ENCODE data around the gene SMIM36.
"Not testable (repeated sequence)": the region's sequence is repeated elsewhere in the genome, so short reads cannot be mapped to it uniquely, and the experiment has no call there.

Gene SMIM36

DNA sequence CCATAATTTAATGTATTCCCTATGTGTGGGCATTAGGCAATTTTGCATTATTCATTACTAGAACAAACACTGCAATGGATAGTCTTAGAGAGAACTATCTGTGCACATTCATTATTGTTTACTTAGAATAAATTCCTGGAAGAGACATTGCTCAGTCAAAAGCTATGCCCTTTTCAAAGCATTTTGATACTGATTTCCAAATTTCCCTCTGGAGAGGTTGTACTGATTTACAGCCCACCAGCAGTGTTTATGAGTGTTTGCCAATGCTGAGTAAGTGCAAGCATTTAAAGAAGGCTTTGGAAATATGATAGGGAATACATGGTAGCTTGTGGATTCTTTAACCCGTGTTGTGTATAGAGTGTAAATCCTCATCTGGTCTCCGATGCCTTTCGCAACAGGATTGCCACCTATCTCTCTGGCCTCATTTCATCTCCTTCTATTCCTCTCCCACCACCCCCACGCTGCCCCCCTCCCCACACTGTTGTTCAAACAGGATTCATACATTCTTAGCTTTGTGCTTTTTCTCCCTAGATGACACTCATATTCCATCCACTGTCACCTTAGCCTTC lies 56.3 kb downstream of the SMIM36 start:
- DNase-seq (ENCODE audit: low spot score), result no peak

DNA sequence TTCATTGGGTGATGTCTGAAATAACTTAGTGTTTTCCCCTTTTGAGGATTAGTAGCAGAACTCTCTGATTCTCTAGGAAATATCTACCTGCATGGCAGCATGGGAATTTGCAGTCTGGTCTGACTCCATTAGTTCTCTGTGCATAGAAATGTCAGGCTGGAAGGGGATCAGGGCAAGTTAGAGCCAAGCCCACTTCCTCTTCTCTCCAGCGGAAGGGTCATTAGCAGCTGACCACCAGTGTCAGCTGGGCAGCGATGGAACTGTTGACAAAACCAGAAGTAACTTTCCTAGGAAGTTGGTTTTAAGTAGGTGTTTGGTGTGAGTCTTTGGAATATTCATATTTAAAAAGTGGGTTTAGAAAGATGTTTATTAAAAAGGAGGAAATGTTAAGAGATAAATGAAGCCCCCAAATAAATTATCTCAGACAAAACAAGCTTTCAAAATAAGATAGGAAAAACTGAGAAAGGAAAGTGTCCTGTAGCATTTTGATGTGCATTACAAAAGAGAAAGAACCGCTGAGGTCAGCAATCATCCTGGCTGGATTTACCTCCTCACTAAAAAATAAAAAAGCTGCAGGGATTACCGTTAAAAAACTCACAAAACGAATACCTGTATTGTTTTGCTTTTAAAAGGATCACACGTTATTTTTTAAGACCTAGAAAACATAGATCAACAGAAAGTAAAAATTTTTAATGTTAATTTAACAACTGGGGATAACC lies 57.3 kb downstream of the SMIM36 start:
- no peak for DNase-seq (ENCODE audit: low spot score)

DNA sequence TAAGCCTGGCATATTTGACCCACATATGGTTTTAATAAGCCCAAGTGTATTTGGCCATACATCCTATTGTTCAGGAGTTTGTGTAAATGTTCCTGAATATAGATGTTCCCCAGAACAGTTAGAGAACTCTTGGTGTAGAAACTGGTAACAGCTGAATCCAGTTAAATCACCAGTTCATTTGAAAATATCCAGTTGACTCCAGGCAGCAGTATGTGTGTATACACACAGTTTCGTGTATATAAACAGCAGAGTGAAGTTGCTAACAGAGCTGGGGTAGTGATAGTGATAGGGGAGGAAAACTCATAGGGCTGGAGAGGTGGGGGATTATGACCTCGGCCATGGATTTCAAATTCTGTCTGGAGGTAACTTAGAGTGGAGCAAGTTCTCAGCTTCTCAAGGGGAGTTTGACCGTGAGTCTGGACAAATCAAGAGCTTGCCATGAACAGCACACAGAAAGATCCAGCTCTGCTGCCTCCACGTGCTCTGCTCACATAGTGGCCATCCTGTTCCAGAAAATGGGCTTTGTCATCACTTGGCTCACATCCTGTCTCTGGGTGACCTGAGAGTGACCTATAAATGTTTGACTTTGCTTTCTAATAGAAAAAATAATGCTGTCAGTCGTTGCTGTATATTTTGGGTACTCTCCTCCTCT lies 59.0 kb downstream of the SMIM36 start:
- DNase-seq (ENCODE audit: low spot score), result no peak

DNA sequence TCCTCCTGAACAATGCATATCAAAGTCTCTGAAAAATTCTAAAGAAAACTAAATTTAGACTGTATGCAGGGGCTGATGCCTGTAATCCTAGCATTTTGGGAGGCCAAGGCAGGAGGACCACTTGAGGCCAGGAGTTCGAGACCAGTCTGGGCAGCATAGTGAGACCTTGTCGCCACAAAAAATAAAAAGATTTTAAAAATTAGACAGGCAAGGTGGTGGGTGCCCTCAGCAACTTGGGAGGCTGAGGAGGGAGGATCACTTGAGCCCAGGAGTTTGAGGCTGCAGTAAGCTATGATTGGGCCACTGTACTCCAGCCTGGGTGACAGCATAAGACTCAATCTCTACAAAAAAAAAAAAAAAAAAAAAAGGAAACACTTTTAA lies 59.5 kb downstream of the SMIM36 start:
- no peak for DNase-seq (ENCODE audit: low spot score)

DNA sequence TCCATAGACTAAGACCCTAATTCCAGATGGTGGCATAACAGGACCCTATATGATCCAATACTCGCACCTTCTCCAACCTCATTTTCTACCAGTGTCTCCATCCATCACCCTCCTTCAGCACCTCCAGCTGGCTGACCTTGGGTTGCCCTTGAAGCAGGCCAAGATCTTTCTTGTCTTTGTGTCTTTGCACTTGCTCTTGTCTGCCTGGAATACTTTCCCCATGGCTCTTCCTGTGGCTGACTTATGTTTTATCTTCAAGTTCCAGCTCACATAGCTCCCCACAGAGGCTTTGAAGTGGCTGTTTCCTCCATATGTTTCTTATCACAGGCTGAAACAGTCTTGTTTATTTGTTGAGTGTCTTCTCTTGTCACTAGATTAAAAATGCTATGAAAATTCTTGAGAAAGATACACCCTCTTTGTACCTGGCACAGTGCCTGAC lies 60.0 kb downstream of the SMIM36 start:
- DNase-seq (ENCODE audit: low spot score), result no peak

DNA sequence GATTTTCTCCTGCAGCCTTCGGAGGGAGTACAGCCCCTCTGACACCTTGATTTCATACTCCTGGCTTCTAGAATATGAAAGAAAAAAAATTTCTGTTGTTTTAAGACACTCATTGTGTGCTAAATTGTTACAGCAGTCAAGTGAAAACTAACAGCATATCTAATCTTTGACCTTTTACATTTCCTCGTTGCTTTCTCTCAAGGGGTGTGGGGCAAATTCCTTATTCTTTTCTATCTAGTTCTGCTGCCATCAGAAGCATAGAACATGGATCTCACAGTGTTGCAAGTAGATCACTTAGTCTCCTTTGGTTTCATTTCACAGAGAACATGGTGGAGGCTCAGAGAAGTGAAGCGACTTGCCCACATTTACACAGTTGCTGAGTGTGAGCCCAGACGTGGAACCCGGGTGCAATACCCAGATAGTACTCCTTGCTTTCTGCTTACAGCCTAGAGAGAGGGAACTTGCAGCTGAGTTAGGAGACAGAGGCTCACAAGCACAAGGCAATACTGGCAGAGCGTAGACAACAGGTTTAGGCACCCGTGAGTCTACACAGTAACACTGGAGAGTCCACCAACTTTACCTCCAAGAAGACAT lies 60.9 kb downstream of the SMIM36 start:
- DNase-seq (ENCODE audit: low spot score), result no peak

DNA sequence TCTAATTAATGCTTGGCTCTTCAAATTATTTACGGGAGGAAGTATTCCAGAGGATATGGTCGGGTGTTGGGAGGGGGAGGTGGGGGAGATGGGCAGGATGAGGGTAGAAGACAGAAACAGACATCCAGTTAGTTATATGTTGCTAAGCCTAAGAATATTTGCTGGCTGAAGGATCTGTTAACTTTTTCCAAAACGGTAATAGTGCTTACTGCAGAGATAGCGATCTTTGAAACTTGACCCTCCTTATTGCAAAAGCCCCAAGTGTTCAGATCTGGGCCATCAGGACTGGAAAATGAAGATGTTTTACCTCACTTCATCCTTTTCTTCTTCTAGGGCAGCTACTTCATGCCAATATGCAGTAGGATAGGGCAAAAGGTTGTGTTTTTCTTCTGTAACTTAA lies 62.6 kb downstream of the SMIM36 start:
- no peak for DNase-seq (ENCODE audit: low spot score)

DNA sequence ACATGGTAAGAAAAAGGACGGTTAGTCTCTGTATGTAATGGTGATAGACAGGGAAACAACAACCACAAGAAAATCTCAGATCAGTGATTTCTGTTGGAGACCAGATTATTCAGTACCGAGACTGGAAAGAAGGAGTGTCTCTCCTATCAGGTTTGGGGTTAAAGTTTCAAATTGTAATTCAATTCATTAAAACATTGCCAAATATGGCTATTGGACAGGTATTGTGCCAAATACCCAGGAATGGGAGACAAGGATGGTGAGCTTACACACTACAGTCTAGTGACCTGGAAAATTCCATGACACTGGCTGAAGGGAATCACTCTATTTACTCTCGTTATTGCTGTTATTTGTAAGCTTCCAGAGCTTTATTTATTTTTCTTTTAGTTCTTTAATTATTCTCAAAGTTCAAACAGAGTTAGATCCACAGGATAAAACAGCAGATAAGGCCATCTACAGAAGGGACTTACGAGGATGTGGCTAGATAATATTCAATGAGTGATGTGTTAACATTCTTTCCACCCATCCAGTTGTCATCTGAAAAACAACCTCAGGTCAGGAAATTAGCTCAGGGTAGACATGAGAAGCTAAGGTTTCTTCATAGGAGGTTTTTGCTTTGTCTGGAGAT lies 64.6 kb downstream of the SMIM36 start:
- no peak for DNase-seq (ENCODE audit: low spot score)

DNA sequence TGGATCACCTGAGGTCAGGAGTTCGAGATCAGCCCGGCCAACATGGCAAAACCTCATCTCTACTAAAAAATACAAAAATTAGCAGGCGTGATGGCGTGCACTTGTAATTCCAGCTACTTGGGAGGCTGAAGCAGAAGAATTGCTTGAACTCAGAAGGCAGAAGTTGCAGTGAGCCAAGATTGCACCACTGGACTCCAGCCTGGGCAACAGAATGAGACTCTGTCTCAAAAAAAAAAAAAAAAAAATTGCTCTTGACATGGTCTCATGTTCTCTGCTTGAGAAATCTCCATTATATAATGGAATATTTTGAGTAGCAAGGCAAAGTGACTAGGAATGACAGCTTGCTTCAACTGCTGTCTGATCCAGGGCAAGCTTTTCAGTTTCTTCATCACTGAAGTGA lies 65.2 kb downstream of the SMIM36 start:
- DNase-seq (ENCODE audit: low spot score), result not testable (repeated sequence)

DNA sequence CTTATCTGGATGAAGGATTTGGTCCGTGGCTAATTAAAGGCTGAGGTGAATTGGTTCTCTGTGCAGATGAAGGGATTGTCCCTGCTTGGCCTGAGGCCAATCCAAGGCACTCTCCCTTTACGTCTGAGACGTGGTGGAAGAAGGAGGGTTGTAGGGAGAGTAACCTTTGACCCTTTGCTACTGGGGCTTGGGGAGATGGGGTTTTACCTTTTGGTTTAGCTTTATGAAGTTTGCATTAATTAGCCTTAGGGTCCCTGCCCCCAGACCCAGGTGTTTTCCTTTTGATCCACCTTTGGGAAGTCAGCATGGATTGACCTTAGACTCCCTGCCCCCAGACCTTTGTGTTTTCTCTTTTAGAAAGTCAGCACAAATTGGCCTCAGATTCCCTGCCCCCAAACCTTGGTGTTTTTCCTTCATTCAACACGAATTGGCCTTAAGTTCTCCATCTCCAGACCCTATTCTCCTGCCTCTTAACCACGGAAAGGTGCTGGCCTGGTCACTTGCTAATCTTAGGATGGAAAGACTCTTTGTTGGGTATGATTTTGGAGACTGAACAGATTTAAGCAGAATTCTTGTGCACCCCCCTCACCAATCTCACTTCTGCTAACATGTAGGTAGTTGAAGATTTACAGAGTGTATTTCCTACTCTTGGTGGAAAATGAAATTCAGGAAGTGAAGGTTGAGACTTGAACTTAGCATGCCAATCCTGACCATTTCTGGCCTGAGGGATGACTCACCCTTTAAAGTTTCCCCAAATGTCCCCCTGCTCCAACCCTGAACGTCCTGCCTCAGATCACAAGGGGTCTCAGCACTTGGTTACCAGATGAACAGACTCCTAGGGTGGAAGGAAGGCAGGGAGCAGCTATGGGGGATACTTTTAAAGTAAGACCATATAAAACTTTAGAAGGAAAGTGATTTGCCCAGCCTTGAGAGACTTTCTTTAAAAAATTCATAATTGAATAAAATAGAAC lies 66.5 kb downstream of the SMIM36 start:
- no peak for DNase-seq (ENCODE audit: low spot score)

DNA sequence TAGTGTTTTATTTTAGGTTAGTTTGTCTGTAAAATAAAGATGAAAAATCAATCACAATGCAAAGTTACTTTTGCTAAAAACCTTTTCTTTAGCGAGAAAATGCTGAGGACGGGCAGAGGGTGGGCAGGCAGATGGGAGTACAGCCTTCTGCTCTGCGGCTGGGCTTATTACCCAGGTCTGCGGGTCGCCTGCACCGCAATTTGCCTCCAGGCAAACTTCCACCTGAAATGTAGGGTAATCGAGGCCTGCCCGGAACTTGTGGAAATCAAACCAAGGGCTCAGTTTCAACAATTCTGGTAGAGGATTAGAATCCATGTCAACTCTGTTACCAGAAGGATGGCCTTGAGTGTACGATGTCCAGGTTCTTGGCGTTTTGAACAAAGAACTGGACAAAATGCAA lies 67.3 kb downstream of the SMIM36 start:
- no peak for DNase-seq (ENCODE audit: low spot score)

DNA sequence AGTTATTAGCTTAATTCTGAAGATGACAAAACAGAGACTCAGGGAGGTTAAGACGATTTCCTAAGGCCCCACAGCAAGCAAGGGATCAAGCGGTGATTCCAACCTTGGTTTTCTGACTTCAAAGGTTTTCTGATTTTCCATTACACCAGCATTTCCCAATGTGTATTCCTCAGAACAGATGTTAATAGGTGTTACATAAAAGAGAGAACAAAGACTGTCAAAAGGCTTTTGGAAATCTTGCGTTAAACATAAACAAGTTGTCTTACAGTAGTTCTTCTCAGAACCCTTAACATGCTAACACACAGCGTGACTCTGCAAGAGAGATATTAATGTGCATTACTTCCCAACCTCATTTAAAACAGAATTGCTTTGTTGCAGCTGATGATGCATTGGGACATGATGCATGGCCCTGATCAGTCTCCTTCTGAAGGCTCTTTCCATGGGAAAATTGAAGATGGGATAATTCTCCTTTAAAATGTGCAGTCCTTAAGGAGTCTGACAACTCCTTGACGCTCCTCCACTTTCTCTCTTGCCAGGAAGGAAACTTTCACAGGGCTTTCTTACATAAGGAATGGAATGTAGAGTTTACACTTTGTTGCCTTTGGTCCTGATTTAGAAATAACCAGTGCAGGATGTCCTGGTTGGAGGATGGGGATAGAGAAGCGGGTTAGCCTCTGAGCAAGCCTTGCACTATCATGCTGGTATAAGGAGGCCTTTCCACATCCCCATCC lies 68.1 kb downstream of the SMIM36 start:
- no peak for DNase-seq (ENCODE audit: low spot score)

DNA sequence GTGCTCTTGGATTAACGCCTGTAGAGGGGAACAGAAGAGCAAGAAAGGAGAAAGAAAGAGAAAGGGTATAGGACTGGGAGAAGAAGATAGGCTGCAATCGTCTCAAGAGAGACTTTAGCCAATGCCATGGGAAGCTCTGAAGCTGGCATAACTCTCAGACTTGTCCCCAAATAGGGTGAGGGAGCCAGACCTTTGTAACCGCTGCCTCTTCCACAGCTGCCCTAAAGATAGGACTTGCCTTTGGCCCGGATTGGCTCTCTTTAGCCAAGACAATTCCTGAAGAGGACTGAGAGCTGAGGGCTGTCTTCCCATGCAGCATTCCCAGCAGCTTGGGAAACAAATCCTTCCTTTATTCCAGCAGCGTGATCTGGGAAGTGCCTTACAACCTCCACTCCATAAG lies 68.8 kb downstream of the SMIM36 start:
- no peak for DNase-seq (ENCODE audit: low spot score)

DNA sequence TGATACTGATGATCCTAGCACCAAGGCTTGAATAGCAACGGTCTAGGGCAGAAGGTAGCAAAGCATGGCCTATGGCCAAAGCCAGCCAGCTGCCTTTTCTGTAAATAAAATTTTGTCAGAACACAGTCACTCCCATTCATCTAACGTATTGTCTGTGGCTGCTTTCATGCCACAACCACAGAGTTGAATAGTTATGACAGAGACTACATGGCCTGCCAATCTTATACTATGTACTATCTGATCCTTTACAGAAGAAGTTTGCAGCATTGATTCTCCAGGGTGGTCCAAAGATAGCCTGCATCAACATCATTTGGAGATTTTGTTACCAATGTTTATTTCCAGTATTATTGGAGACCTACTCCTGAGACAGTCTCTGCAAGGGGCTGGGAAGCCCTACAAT lies 69.7 kb downstream of the SMIM36 start:
- DNase-seq (ENCODE audit: low spot score), result no peak

DNA sequence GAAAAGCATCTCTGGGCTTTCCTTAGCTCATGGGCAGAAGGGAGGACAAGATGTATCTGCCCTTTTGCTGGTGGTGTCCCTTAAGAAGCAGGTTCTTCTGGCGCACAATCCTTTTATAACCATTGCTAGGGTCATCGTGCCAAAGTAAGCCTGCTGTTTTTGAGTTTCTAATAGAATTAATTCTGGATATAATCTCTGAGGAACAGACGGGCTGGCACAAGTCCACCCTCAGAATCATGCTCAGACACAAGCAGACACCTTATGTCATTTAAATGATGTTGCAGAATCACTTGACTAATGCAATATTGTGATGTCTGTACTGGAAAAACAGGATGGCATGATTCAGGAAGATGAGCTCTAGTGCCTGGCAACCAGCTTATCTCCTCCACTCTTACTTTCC lies 70.9 kb downstream of the SMIM36 start:
- no peak for DNase-seq (ENCODE audit: low spot score)

DNA sequence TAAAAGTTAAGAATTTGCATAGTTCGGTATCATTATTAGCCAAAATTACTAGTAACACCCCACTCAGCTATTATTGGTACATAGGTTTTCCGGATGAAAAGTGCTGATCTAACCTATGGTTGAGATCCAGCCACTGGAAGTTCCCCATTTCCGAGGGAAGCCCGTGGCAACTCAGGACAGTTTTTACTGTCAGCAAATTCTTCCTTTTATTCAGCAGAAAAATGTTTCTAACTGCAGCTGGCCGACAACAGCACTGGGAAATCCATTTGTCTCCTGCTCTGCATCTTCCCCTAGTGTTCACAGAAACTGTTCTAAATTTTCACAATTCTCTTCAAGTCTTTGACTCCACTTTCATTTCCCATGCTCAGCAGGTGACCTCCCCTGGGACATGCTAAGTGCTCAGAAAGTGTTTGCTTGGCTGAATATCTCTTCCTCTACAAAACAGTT lies 74.1 kb downstream of the SMIM36 start:
- peak; percentile 17 for DNase-seq (ENCODE audit: low spot score)

DNA sequence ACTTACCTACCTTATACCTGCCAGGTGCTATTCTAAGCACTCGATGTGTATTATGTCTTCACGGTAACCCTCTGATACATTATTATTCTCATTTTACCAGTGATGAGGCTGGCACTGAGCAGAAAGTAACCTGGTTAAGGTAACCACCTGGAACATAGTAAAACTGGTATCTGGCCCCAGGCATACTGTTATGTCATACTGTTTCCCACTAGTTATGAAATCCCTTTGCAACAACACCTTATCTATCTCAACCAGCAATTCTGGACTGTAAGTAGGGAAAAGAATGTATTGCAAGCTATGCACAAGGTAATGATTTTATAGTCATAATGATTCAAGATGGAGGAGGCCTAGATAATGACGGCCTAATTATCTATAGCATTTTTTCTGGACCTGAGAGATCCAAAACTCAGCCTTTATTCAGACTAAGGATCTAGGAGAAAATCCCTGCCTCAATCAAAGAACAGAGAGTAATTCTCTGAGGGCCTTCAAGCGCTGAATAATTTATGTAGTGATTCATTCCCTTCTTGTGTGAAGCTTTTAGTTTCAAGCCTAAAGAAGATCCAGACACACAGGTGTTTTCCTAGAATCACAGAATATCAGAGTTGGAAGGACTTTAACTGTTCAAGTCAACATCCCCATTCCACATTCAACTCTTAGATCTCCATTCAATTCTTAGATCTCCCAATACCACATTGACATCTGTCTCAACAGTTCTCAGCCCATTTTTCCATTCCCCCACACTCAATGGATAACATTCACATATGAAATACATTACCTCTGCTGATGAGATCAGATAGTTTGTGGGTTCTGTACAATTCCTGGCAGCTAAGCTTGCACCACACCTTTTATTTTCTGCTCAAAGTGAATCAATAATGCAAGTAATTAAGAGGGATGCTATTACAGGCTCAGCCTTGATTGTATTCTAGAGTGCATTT lies 74.8 kb downstream of the SMIM36 start:
- DNase-seq (ENCODE audit: low spot score), result no peak

DNA sequence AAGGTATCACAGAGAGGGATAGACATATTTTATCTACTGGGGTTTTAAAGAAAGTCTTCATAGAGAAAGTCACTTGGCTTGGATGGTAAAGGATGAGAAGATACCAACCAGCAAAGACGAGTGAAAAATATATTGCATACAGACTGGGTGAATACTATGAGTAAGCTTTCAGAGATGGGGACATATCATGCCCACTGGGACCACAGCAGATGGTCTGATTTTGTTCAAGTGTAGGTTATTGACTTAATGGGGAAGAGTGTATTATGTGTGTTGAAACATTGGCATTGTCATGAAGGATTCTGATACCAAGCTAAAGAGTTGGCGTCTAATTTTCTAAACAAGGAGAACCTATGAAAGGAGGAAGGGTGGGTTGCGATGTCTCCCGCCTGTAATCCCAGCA lies 75.8 kb downstream of the SMIM36 start:
- DNase-seq (ENCODE audit: low spot score), result no peak

DNA sequence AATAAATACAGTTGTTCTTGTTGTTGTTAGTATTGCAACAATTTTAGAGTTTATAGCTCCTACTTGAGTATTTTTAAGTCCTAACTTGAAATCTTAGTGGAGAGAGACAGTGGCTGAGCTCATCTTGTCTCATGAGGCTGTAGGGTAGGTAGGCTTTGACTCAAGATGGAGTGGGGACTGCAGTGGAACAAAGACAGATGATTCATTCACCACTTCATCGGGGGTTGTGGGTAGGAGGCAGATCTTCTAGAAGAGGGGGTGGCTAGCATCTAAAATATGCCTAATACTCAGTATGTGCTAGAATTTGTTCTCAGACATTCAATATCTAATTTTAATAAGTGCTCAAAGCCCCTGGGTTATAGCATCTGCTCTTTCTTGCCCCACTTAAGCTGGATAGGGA lies 76.5 kb downstream of the SMIM36 start:
- DNase-seq (ENCODE audit: low spot score), result peak; percentile 75
